OCI-LY1 (cell line): ENCODE measurements around the gene CDH4.

Experiments used
- CTCF ChIP-seq: fragments of 200-600 bp; sonication (generic), shearing (Covaris generic); IDR thresholded peaks from 2 replicates; pipeline ENCODE4 v1.5.1; 2017; ENCODE audit warnings: mild to moderate bottlenecking, antibody characterized with exemption, low read length, moderate library complexity, mixed read lengths
- EZH2 ChIP-seq: fragments of 200-600 bp; sonication (generic), shearing (Covaris generic); IDR thresholded peaks from 2 replicates; pipeline ENCODE4 v1.8.0; 2017; ENCODE audit warnings: borderline replicate concordance, mixed run types, mild to moderate bottlenecking, antibody characterized with exemption, low read length, moderate library complexity, mixed read lengths

DNA sequence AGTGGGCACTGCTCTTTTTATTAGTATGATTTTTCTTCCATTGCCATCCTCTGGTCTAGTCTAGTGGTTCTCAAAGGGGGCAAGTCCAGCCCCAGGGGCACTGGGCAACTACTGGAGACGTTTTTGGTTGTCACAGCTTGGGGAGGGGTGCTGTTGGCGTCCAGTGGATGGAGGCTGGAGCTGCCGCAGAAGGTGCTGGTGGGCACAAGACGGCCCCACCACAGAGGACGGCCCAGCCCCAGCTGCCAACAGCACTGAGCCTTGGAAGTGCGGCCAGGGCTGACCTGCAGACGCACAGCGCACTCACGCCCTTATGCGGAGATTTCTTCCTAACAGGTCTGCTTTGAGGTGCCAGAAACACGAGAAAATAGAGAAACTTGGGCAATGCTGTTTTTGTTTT, 40.3 kb downstream of the CDH4 start:
- no peak for TF ChIP-seq CTCF
- TF ChIP-seq EZH2 = no peak
